Kidney (tissue), 14 donors: Measurements from ENCODE around the gene RPS10. TPM values are rescaled to one million over a fixed set of nuclear protein-coding genes. Genes with fewer than 3 reads are reported as not detected.
A peak's percentile ranks its signal among the peaks of the same experiment; 100 is the strongest.

ENCODE experiments used
- DNase-seq, 5 donors: peaks; one replicate each; pipeline ENCODE4 v3.0.0-alpha.2; 2013 to 2020
- FAIRE-seq: peaks from 2 replicates; lab custom pipeline; 2012; peaks lifted over from hg19 to GRCh38; lab: Jason Lieb, UNC
- H3K27ac ChIP-seq, 2 donors: one replicate each; pipeline ENCODE4 v1.7.0; 2013; ENCODE audit warnings: low read depth in 2 of 2, low read length in 2 of 2, inconsistent platforms in 1 of 2
- H3K27me3 ChIP-seq: one replicate; pipeline ENCODE4 v1.7.1; 2013; ENCODE audit warnings: low read length, inconsistent platforms; ENCODE audit not compliant: control insufficient read depth, insufficient read depth
- H3K36me3 ChIP-seq, 3 donors: one replicate each; pipeline versions ENCODE4 v1.7.0 to v1.7.1; 2013; ENCODE audit warnings: low read length in 3 of 3, control low read depth in 1 of 3, inconsistent platforms in 1 of 3; ENCODE audit not compliant: insufficient read depth in 3 of 3, control insufficient read depth in 2 of 3
- H3K4me1 ChIP-seq, 3 donors: one replicate each; pipeline versions ENCODE4 v1.7.0 to v1.7.1; 2013; ENCODE audit warnings: low read length in 3 of 3, inconsistent platforms in 1 of 3, low read depth in 1 of 3; ENCODE audit not compliant: control insufficient read depth in 2 of 3, insufficient read depth in 2 of 3
- H3K4me3 ChIP-seq, 3 donors: one replicate each; pipeline versions ENCODE4 v1.7.0 to v1.8.1; 2013; ENCODE audit warnings: low read length in 3 of 3, control low read depth in 1 of 3, inconsistent platforms in 1 of 3
- H3K9ac ChIP-seq, 3 donors: one replicate each; pipeline versions ENCODE4 v1.7.0 to v1.7.1; 2013; ENCODE audit warnings: low read length in 3 of 3, control low read depth in 1 of 3, inconsistent platforms in 1 of 3
- H3K9me3 ChIP-seq, 3 donors: one replicate each; pipeline versions ENCODE4 v1.7.0 to v1.7.1; 2013; ENCODE audit warnings: low read length in 3 of 3, control low read depth in 1 of 3, inconsistent platforms in 1 of 3; ENCODE audit not compliant: control insufficient read depth in 2 of 3, insufficient read depth in 1 of 3
- intact Hi-C: fragments of 100-400 bp; cut with DNase I; formaldehyde crosslinking; loops from one replicate; pipeline ENCODE4 v1.11.1; 2022
- polyA plus RNA-seq: library from polyadenylated mRNA; stranded (reverse); fragments of 350-450 nt; fragmentation: Illumina TruSeq; extraction: RNeasy Lipid Tissue Mini Kit (QIAGEN cat#74804); gene quantifications from one replicate; pipeline ENCODE4 v1.2.3, GENCODE V29; 2014; ENCODE audit warnings: low read depth, low replicate concordance; ENCODE audit not compliant: insufficient read depth
- total RNA-seq: library from RNA; stranded (reverse); fragmentation: NEBNext Ultra II Directional; extraction: Animal tissue kit (Norgen Biotek cat#: 25700); gene quantifications from one replicate; pipeline ENCODE4 v1.2.1, GENCODE V29; 2021
- TF ChIP-seq, protein P1 (sequence below): IDR thresholded peaks from 3 replicates; pipeline ENCODE4 v1.5.1; 2012; ENCODE audit warnings: mild to moderate bottlenecking, moderate library complexity, borderline replicate concordance; ENCODE audit not compliant: insufficient read depth; ENCODE audit errors: extremely low read depth
- donor health status: control.
- donor health status: control.
- donor health status: control.
- donor health status: control.
- donor health status: control.
- donor health status: DM: yes; HTN: yes; CAD: no.
- donor health status: Normal renal cell carcinoma (clear cell type).

RPS10 gene
- total and polyA plus RNA-seq, 2 donors from 2014 or later: 1,138 to 2,105 TPM

DNA sequence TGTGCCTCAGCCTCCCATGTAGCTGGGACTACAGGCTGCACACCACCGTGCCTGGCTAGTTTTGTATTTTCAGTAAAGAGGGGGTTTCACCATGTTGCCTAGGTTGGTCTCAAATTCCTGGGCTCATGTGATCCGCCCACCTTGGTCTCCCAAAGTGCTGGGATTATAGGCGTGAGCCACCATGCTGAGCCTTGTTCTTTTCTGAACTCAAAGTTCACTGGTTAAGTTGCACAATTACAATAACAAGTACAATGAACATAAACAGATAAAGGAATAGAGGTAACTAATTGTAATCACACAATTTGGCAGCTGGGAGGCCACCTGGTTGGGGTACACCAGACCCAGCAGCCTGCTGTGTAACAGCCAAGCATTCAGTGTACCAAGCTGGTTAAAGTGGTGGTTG lies 40.1 kb downstream of the RPS10 start:
- Histone ChIP-seq H3K4me3 (no peak overlapping the region), H3K9ac (no peak overlapping the region), H3K9me3 (no peaks in the 10 kb centered on the region), H3K36me3 (no peaks in the 10 kb centered on the region), H3K27me3 (no peaks in the 10 kb centered on the region), H3K4me1 (peaks cover 0 to 18% (median 12%) of the 10 kb centered on the region in 3 donors), H3K27ac (no peak overlapping the region)
- no peak for DNase-seq
- no peak for FAIRE-seq
- TF ChIP-seq, protein P1, sequence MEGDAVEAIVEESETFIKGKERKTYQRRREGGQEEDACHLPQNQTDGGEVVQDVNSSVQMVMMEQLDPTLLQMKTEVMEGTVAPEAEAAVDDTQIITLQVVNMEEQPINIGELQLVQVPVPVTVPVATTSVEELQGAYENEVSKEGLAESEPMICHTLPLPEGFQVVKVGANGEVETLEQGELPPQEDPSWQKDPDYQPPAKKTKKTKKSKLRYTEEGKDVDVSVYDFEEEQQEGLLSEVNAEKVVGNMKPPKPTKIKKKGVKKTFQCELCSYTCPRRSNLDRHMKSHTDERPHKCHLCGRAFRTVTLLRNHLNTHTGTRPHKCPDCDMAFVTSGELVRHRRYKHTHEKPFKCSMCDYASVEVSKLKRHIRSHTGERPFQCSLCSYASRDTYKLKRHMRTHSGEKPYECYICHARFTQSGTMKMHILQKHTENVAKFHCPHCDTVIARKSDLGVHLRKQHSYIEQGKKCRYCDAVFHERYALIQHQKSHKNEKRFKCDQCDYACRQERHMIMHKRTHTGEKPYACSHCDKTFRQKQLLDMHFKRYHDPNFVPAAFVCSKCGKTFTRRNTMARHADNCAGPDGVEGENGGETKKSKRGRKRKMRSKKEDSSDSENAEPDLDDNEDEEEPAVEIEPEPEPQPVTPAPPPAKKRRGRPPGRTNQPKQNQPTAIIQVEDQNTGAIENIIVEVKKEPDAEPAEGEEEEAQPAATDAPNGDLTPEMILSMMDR: no peak
- intact Hi-C loops: no loop called here

DNA sequence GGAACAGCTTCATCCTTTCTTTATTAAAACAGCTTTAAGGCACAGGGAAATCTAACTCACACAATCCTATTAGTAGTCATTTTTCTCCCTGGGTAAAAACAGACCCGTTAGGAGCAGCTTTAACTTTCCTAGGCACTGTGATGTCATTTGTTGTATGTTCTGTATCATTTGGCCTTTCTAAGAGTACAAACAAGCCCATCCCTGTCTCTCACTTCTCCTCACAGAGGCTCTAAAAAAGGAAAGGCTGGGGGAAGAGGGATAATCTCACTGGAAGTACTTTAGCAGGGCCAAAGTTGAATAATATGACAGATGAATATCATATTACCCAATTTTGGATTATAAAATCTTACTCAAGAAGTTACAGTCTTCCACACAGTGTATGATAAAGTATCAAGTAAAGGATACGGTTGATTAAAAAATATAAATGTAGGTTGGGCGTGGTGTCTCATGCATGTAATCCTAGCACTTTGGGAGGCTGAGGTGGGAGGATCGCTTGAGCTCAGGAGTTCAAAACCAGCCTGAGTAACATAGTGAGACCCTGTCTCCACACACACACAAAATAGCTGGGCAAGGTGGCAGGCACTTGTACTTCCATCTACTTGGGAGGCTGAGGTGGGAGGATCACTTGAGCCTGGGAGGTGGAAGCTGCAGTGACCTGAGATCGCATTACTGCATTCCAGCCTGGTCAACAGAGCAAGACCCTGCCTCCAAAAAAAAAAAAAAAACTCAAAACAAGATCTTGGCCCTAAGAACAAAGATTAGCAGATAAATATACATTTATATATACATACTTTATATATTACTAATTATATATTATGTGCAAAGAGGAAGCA lies 41.3 kb downstream of the RPS10 start:
- H3K4me3 ChIP-seq: no peak overlapping the region
- TF ChIP-seq, protein P1: no peak
- intact Hi-C loops: no loop called here
- FAIRE-seq (no peak), DNase-seq (no peak)
- no peaks in the 10 kb centered on the region for H3K36me3 ChIP-seq
- no peak overlapping the region for H3K9ac ChIP-seq
- no peaks in the 10 kb centered on the region for H3K27me3 ChIP-seq
- peaks cover 0 to 15% (median 9%) of the 10 kb centered on the region in 3 donors for H3K4me1 ChIP-seq
- H3K27ac ChIP-seq: no peak overlapping the region
- H3K9me3 ChIP-seq: no peaks in the 10 kb centered on the region

DNA sequence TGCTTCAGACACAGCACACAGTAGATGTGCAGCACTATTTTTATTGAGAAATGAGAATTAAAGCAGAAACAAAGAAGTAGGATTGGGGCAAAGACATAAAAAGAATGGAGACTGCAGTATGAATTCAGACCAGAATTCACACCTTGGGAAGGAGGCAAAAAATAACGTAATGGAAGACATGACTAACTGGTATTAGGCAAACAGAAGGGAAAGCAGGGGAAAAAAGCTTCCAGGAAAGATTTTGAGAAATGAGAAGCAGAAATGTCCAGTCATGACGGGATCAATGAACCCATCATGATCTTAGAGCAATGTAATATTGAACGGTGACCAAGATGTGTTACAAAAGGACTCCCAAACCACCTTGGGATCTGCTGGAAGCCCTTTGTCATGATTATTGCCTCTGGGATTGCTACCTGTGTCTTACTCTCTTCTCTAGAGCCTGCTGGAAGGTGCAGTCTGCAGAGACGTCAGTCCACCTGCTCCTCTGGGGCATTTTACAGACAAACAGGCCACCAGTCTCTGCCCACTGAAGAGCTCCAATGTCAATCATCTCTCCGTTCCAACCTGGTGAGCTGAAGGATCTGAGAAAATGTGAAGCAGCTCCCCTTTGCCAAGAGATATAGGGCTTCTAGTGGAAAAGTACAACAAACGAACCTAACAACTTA lies 42.1 kb downstream of the RPS10 start:
- H3K9me3 ChIP-seq: no peaks in the 10 kb centered on the region
- TF ChIP-seq, protein P1: no peak
- H3K4me1 ChIP-seq: peaks cover 0 to 15% (median 9%) of the 10 kb centered on the region in 3 donors
- H3K27ac ChIP-seq: peak overlapping the region in 1 of 2 donors; percentile 23
- H3K36me3 ChIP-seq: no peaks in the 10 kb centered on the region
- DNase-seq (peak in 1 of 5 donors; percentile 40), FAIRE-seq (no peak)
- no peaks in the 10 kb centered on the region for H3K27me3 ChIP-seq
- no peak overlapping the region for H3K9ac ChIP-seq
- intact Hi-C loops: no loop called here
- H3K4me3 ChIP-seq: no peak overlapping the region
